ENCODE data around the gene GCA. TPM values are rescaled to one million over a fixed set of nuclear protein-coding genes. Genes with fewer than 3 reads are reported as not detected.

The GCA gene
- total RNA-seq, 1 experiment from 2014 or later, result 18.8 TPM

- no peaks in the 10 kb centered on the region for H3K4me1 ChIP-seq (ENCODE audit: control insufficient read depth in 1 of 2, insufficient read depth in 2 of 2, low read length in 2 of 2)
- RAD21 ChIA-PET (ENCODE audit: low non-redundant PET in 1 of 2, low total read pairs in 2 of 2, uncharacterized antibody in 2 of 2, unreplicated experiment in 2 of 2), result interaction anchor here (0.6 to 1.3 kb wide), 5 partner anchors 77 to 307 kb away, joined by 3 to 11 read pairs (median 4); partner anchors contain the start of gene GCG (in 1 of the 2)
- no peaks in the 10 kb centered on the region for H4K20me1 ChIP-seq (ENCODE audit: insufficient read depth)
- no peaks in the 10 kb centered on the region for H3K27me3 ChIP-seq (ENCODE audit: insufficient read depth, low read length)
- no peaks in the 10 kb centered on the region for H3K9me2 ChIP-seq (ENCODE audit: insufficient read depth)
- no peak overlapping the region for H3K4me3 ChIP-seq (replicated peaks in 1 of 2; ENCODE audit: low read depth in 1 of 2, low read length in 2 of 2)
- H3K4me2 ChIP-seq (ENCODE audit: low read length), result no peak overlapping the region
- H3K9me3 ChIP-seq (ENCODE audit: control insufficient read depth in 1 of 2, insufficient read depth in 1 of 2, low read depth in 1 of 2, low read length in 2 of 2), result no peaks in the 10 kb centered on the region
- ATAC-seq (no peak), DNase-seq (ENCODE audit: low read depth, low spot score) (no peak)
- POLR2A ChIA-PET, result interaction anchor here (1.0 to 1.4 kb wide), 2 partner anchors 20 to 78 kb away, joined by 3 to 4 read pairs; no protein-coding TSS in a partner anchor
- H3K36me3 ChIP-seq (ENCODE audit: control insufficient read depth in 1 of 2, insufficient read depth in 2 of 2, low read length in 2 of 2), result no peaks in the 10 kb centered on the region
- H3K9ac ChIP-seq (ENCODE audit: low read length), result no peak overlapping the region
- BruUV-seq (replicated peaks), result no TSS peak
- intact Hi-C loops (cut with micrococcal nuclease), result loop anchor here (1.0 kb wide), 1 partner anchor 78 kb away; no protein-coding TSS in a partner anchor
- no peak overlapping the region for H2AFZ ChIP-seq (ENCODE audit: low read depth, low read length, poor library complexity, severe bottlenecking)
- H3K27ac ChIP-seq (ENCODE audit: low read depth, low read length), result no peak overlapping the region
- H3K79me2 ChIP-seq (ENCODE audit: insufficient read depth, low read length), result no peaks in the 10 kb centered on the region
- no peak for TF ChIP-seq YY1 (IDR thresholded peaks at IDR 0.05; ENCODE audit: extremely low read depth, insufficient replicate concordance, low read depth, low read length)
- TF ChIP-seq JUND (IDR thresholded peaks at IDR 0.05), result no peak
- no peak for TF ChIP-seq MAX (IDR thresholded peaks at IDR 0.05)
- TF ChIP-seq CBX3 (IDR thresholded peaks at IDR 0.05; ENCODE audit: low read depth), result no peak
- no peak for TF ChIP-seq ELF1 (IDR thresholded peaks at IDR 0.05; ENCODE audit: borderline replicate concordance, low read depth)
- no peak for TF ChIP-seq EGR1 (IDR thresholded peaks at IDR 0.05; ENCODE audit: low read depth)
- TF ChIP-seq FOSL1 (IDR thresholded peaks at IDR 0.05; ENCODE audit: low read depth), result no peak
- no peak for TF ChIP-seq ZNF274 (IDR thresholded peaks at IDR 0.05; ENCODE audit: low read depth, low read length)
- no peak for TF ChIP-seq EZH2phosphoT487 (IDR thresholded peaks at IDR 0.05; ENCODE audit: borderline replicate concordance)
- TF ChIP-seq ZBTB33 (IDR thresholded peaks at IDR 0.05; ENCODE audit: extremely low read depth, insufficient replicate concordance, low read length), result no peak
- TF ChIP-seq, protein P1, sequence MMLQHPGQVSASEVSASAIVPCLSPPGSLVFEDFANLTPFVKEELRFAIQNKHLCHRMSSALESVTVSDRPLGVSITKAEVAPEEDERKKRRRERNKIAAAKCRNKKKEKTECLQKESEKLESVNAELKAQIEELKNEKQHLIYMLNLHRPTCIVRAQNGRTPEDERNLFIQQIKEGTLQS (IDR thresholded peaks at IDR 0.05), result no peak
- TF ChIP-seq RAD21 (IDR thresholded peaks at IDR 0.05; ENCODE audit: low read depth), result no peak
- TF ChIP-seq TCF7L2 (IDR thresholded peaks at IDR 0.05; ENCODE audit: borderline replicate concordance, extremely low read depth, insufficient read depth, insufficient read length), result no peak
- TF ChIP-seq CEBPB (IDR thresholded peaks at IDR 0.05; ENCODE audit: low read depth), result no peak
- TF ChIP-seq ZFX (IDR thresholded peaks at IDR 0.05), result no peak
- TF ChIP-seq POLR2AphosphoS5 (IDR thresholded peaks at IDR 0.05; ENCODE audit: low read depth, low read length), result no peak
- TF ChIP-seq SRF (IDR thresholded peaks at IDR 0.05; ENCODE audit: low read depth), result no peak
- TF ChIP-seq SIN3A (IDR thresholded peaks at IDR 0.05; ENCODE audit: low read depth), result no peak
- CTCF ChIA-PET, result interaction anchor here (0.6 to 7.7 kb wide), 34 partner anchors 8 to 712 kb away, joined by 3 to 119 read pairs (median 5); partner anchors contain the start of gene GCG
Measured at GRCh38 chr2:162298669-162299335, 45.1 kb upstream of the GCA start.
